Ovary (tissue), 3 donors: ENCODE results near the gene FMN1.

Experiments used
- EP300 ChIP-seq: sonication (generic); formaldehyde crosslinking; IDR thresholded peaks from one replicate; pipeline ENCODE4 v1.6.1; 2017; ENCODE audit warnings: antibody characterized with exemption
- POLR2A ChIP-seq: fragments of 450-650 bp; IDR thresholded peaks from one replicate; pipeline ENCODE4 v1.6.1; 2017; ENCODE audit warnings: antibody characterized with exemption, mild to moderate bottlenecking, moderate library complexity
- TF ChIP-seq, protein P1 (sequence below), 3 donors: fragments of 450-650 bp in 2 of 3; fragments of 200-600 bp in 1 of 3; IDR thresholded peaks; one replicate each; pipeline versions ENCODE4 v1.5.1 to v1.8.0; 2016 to 2022; ENCODE audit warnings: antibody characterized with exemption in 3 of 3, mild to moderate bottlenecking in 1 of 3
- donor health status: DM: no; HTN: no; CAD: no.

GRCh38 chr15:33040496-33040895, 154.0 kb downstream of the FMN1 start:
- TF ChIP-seq POLR2A = no peak
- TF ChIP-seq, protein P1, sequence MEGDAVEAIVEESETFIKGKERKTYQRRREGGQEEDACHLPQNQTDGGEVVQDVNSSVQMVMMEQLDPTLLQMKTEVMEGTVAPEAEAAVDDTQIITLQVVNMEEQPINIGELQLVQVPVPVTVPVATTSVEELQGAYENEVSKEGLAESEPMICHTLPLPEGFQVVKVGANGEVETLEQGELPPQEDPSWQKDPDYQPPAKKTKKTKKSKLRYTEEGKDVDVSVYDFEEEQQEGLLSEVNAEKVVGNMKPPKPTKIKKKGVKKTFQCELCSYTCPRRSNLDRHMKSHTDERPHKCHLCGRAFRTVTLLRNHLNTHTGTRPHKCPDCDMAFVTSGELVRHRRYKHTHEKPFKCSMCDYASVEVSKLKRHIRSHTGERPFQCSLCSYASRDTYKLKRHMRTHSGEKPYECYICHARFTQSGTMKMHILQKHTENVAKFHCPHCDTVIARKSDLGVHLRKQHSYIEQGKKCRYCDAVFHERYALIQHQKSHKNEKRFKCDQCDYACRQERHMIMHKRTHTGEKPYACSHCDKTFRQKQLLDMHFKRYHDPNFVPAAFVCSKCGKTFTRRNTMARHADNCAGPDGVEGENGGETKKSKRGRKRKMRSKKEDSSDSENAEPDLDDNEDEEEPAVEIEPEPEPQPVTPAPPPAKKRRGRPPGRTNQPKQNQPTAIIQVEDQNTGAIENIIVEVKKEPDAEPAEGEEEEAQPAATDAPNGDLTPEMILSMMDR (IDR thresholded peaks at IDR 0.05) = no peak
- no peak for TF ChIP-seq EP300
